OCI-LY1 (cell line): Measurements from ENCODE around the gene STAG3.
"Not testable (repeated sequence)": the region's sequence is repeated elsewhere in the genome, so short reads cannot be mapped to it uniquely, and the experiment has no call there.

Experiments
- H2AFZ ChIP-seq: fragments of 200-600 bp; sonication (generic), shearing (Covaris generic); 2 replicates; pipeline ENCODE4 v1.6.0; 2014; ENCODE audit warnings: antibody characterized with exemption, mild to moderate bottlenecking, low read length
- H3F3A ChIP-seq: fragments of 200-600 bp; sonication (generic), shearing (Covaris generic); 2 replicates; pipeline ENCODE4 v1.6.0; 2014; ENCODE audit warnings: mild to moderate bottlenecking, antibody characterized with exemption, low read length, moderate library complexity; ENCODE audit not compliant: insufficient read depth
- H3K27ac ChIP-seq: fragments of 200-600 bp; sonication (generic); 2 replicates; pipeline ENCODE4 v1.5.1; 2014; ENCODE audit warnings: low read length, mixed run types, mild to moderate bottlenecking, low read depth; ENCODE audit not compliant: poor library complexity, severe bottlenecking
- H3K27me3 ChIP-seq: fragments of 200-600 bp; sonication (generic); 2 replicates; pipeline ENCODE4 v1.6.0; 2014; ENCODE audit warnings: antibody characterized with exemption, mild to moderate bottlenecking, low read length, moderate library complexity; ENCODE audit not compliant: insufficient read depth
- H3K36me3 ChIP-seq: fragments of 200-600 bp; sonication (generic); 2 replicates; pipeline ENCODE4 v1.6.1; 2014; ENCODE audit warnings: mild to moderate bottlenecking, antibody characterized with exemption, low read length, moderate library complexity, mixed read lengths; ENCODE audit not compliant: insufficient read depth
- H3K4me1 ChIP-seq: fragments of 200-600 bp; sonication (generic); 2 replicates; pipeline ENCODE4 v1.5.1; 2014; ENCODE audit warnings: mild to moderate bottlenecking, low read length, moderate library complexity; ENCODE audit not compliant: insufficient read depth, severe bottlenecking
- H3K4me2 ChIP-seq: fragments of 200-600 bp; sonication (generic), shearing (Covaris generic); 2 replicates; pipeline ENCODE4 v1.6.1; 2014; ENCODE audit warnings: low read length
- H3K4me3 ChIP-seq: fragments of 200-600 bp; sonication (generic); 2 replicates; pipeline ENCODE4 v1.5.1; 2014; ENCODE audit warnings: low read length, low read depth, mild to moderate bottlenecking, mixed read lengths; ENCODE audit not compliant: poor library complexity, severe bottlenecking
- H3K79me2 ChIP-seq: fragments of 200-600 bp; shearing (Covaris generic); 2 replicates; pipeline ENCODE4 v1.6.1; 2016; ENCODE audit warnings: mixed run types, low read length, mixed read lengths; ENCODE audit not compliant: insufficient read depth
- H3K9ac ChIP-seq: fragments of 200-600 bp; sonication (generic), shearing (Covaris generic); 2 replicates; pipeline ENCODE4 v1.6.1; 2014; ENCODE audit warnings: mild to moderate bottlenecking, low read length, mixed read lengths
- H3K9me2 ChIP-seq: fragments of 200-600 bp; sonication (generic), shearing (Covaris generic); 2 replicates; pipeline ENCODE4 v1.6.1; 2014; ENCODE audit warnings: low read depth, mild to moderate bottlenecking, low read length, mixed read lengths
- H3K9me3 ChIP-seq: fragments of 200-600 bp; shearing (Covaris generic); 2 replicates; pipeline ENCODE4 v1.6.1; 2014; ENCODE audit warnings: low read length, mixed read lengths
- H4K20me1 ChIP-seq: fragments of 200-600 bp; sonication (generic), shearing (Covaris generic); 2 replicates; pipeline ENCODE4 v1.6.0; 2016; ENCODE audit warnings: mild to moderate bottlenecking, low read length; ENCODE audit not compliant: insufficient read depth
- EZH2 ChIP-seq: fragments of 200-600 bp; sonication (generic), shearing (Covaris generic); IDR thresholded peaks from 2 replicates; pipeline ENCODE4 v1.8.0; 2017; ENCODE audit warnings: borderline replicate concordance, mixed run types, mild to moderate bottlenecking, antibody characterized with exemption, low read length, moderate library complexity, mixed read lengths
- TF ChIP-seq, protein P1 (sequence below): fragments of 200-600 bp; sonication (generic), shearing (Covaris generic); IDR thresholded peaks from 2 replicates; pipeline ENCODE4 v1.5.1; 2017; ENCODE audit warnings: mild to moderate bottlenecking, antibody characterized with exemption, low read length, moderate library complexity, mixed read lengths

STAG3 gene

DNA sequence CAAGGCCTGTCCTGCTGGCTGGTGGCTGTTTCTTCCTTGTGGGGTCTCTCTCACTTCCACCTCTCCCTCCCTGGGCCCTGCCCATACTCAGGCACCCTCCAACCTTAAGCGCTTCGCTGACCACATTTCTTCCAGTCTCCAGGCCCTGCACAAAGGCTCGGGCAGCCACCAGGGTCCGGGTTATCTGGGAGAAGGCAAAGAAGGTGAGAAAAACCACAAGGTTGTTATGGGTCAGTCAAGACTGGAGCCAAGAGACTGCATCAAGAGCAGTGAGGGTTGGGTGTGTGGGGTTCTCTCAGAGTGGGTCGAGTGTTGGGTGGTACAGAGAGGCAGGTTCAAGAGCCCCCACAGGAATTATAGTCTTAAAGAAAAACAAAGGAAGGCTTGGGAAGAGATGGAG lies 3.1 kb upstream of the STAG3 start:
- no peaks in the 10 kb centered on the region; the same call in 1 of the 2 replicates for H3F3A ChIP-seq
- H3K4me2 ChIP-seq: no peak overlapping the region
- peaks cover 14% of the 10 kb centered on the region for H3K27me3 ChIP-seq
- no peaks in the 10 kb centered on the region for H3K79me2 ChIP-seq
- H3K4me1 ChIP-seq: peaks cover 25% of the 10 kb centered on the region
- H3K9ac ChIP-seq: no peak overlapping the region
- H3K27ac ChIP-seq: no peak overlapping the region
- no peak overlapping the region for H2AFZ ChIP-seq
- H3K9me3 ChIP-seq: no peaks in the 10 kb centered on the region
- H4K20me1 ChIP-seq: no peaks in the 10 kb centered on the region
- H3K4me3 ChIP-seq: no peak overlapping the region
- no peaks in the 10 kb centered on the region; the same call in 1 of the 2 replicates for H3K36me3 ChIP-seq
- H3K9me2 ChIP-seq: no peaks in the 10 kb centered on the region
- no peak for TF ChIP-seq EZH2
- TF ChIP-seq, protein P1, sequence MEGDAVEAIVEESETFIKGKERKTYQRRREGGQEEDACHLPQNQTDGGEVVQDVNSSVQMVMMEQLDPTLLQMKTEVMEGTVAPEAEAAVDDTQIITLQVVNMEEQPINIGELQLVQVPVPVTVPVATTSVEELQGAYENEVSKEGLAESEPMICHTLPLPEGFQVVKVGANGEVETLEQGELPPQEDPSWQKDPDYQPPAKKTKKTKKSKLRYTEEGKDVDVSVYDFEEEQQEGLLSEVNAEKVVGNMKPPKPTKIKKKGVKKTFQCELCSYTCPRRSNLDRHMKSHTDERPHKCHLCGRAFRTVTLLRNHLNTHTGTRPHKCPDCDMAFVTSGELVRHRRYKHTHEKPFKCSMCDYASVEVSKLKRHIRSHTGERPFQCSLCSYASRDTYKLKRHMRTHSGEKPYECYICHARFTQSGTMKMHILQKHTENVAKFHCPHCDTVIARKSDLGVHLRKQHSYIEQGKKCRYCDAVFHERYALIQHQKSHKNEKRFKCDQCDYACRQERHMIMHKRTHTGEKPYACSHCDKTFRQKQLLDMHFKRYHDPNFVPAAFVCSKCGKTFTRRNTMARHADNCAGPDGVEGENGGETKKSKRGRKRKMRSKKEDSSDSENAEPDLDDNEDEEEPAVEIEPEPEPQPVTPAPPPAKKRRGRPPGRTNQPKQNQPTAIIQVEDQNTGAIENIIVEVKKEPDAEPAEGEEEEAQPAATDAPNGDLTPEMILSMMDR: no peak

DNA sequence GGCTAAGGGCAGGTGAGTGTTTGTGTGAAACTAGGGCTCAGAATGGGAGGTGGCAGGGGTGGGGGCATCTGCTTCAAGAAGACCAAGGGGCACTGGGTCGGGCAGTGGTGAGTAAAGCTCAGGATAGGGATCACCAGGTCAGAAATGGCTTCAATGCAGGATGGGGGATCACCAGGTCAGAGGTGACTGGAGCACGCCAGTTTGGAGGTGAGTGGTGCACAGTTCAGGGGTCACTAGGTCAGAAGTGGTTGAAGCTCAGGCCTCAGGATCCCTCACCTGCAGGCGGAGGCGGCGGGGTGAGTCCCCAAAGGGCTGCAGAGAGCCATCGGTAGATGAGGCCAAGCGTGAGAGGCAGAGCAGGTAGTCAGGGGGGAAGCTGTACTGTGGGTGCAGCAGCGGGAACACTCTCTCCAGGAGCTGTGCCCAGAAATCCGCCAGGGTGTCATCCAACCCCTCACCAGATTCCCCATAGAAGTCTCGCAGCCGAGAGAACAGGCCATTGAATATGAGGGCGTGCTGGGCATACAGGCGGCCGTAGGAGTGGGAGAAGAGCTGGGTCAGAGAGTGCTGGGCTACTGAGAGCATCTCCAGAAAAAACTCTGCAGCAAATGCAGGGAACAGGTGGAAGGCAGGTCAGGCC lies 2.3 kb upstream of the STAG3 start:
- Histone ChIP-seq H3K27me3 (peaks cover 7% of the 10 kb centered on the region), H3K4me1 (peaks cover 30% of the 10 kb centered on the region)

DNA sequence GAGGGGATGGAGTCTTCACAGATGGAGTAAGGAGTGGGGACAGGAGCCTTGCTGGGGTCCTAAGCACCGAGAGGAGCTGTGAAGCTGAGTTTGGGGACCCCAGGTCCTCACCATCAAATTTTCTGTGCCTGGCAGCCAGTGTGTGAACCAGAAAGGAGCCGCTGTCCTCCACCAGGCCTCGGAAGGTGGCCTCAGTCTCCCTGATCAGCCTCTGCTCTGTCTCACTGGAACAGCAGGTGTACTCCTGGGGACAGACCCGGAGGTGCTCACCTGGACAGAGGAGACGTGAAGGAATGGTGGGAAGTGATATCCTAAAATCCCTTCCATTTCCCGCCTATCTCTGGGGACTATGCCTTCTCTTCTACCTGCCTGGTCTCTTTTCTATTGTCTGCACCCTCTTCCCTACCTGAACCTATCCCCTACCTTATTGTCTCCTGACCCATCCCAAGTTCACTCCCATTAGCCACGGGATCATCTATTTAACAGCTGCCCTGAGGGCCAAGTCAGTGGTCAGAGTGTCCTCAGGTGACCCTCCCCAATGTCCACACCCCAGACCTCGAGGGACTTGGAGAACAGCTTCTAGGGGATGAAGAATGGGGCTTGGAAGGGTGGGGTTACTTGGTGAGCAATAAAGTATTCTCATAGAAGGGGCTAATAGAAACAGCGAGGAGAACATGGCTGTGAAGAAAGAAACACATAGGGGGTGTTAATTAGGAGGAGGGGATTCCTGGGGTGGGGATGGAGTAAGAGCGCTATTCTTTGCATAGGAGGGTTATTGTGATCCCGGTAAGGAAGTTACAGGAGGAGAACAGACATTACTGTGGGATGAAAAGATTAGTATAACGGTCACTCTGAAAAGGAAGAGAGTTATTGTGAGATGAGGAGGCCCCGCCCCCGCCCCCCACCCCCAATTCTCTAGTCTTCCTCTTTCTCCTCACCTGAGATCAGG lies 1.3 kb upstream of the STAG3 start:
- H3K9ac ChIP-seq: peak overlapping the region; percentile 67
- H3K4me3 ChIP-seq: peak overlapping the region; percentile 74
- H4K20me1 ChIP-seq: no peaks in the 10 kb centered on the region
- H3K9me3 ChIP-seq: no peaks in the 10 kb centered on the region
- no peaks in the 10 kb centered on the region for H3K79me2 ChIP-seq
- no peaks in the 10 kb centered on the region for H3K9me2 ChIP-seq
- no peak for TF ChIP-seq EZH2
- TF ChIP-seq, protein P1: no peak
- H3K27ac ChIP-seq: no peak overlapping the region
- H2AFZ ChIP-seq: no peak overlapping the region
- H3K36me3 ChIP-seq: no peaks in the 10 kb centered on the region; the same call in 1 of the 2 replicates
- H3K4me1 ChIP-seq: peaks cover 33% of the 10 kb centered on the region
- H3K4me2 ChIP-seq: peak overlapping the region; percentile 81
- no peaks in the 10 kb centered on the region; the same call in 1 of the 2 replicates for H3F3A ChIP-seq
- no peaks in the 10 kb centered on the region for H3K27me3 ChIP-seq

More for the DNA sequence above, 2.3 kb upstream of the STAG3 start:
- Histone ChIP-seq H3K9me3 (no peaks in the 10 kb centered on the region), H3K9me2 (no peaks in the 10 kb centered on the region), H3F3A (no peaks in the 10 kb centered on the region; the same call in 1 of the 2 replicates), H3K27ac (no peak overlapping the region), H4K20me1 (no peaks in the 10 kb centered on the region), H3K79me2 (no peaks in the 10 kb centered on the region), H3K4me3 (no peak overlapping the region), H3K9ac (no peak overlapping the region), H3K4me2 (no peak overlapping the region), H2AFZ (no peak overlapping the region), H3K36me3 (no peaks in the 10 kb centered on the region; the same call in 1 of the 2 replicates)
- TF ChIP-seq, protein P1: no peak
- TF ChIP-seq EZH2: no peak

DNA sequence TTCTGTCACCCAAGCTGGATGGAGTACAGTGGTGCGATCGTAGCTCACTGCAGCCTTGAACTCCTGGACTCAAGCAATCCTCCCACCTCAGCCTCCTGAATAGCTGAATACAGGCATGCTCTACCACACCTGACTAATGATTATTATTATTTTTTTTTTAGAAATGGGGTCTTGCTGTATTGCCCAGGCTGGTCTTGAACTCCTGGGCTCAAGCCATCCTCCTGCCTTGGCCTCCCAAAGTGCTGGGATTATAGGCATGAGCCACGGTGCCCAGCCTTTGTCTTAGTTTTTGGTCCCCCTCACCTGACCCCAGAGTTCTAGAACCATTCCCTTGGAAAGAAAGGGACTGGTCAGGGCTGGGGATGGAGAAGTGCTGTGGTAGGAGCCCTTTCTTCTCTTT lies 2.4 kb downstream of the STAG3 start:
- H3K9me3 ChIP-seq, H3K9ac ChIP-seq, H2AFZ ChIP-seq, H4K20me1 ChIP-seq, H3K36me3 ChIP-seq, H3K9me2 ChIP-seq, H3F3A ChIP-seq, H3K27me3 ChIP-seq, H3K79me2 ChIP-seq, H3K4me3 ChIP-seq: not testable (repeated sequence)
- Histone ChIP-seq H3K27ac (peak overlapping the region; percentile 59), H3K4me2 (peak overlapping the region; percentile 5; the same call in 1 of the 2 replicates), H3K4me1 (peaks cover 50% of the 10 kb centered on the region)

DNA sequence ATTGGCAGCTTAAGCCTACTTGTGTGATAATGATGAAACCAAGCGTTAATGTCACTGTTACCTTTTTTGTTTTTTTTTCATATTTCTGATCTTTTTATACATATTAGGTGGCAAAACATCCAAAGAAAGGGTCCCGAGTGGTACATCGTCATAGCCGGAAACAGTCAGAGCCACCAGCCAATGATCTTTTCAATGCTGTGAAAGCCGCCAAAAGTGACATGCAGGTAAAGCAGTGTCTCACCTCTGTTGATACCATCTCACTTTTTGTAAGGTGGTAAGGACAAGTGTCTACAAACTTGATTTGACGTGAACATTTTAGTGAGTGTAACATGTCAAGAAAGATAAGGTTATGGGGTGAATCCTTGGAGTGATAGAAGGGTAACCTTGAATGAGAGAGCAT lies 4.9 kb downstream of the STAG3 start:
- not testable (repeated sequence) for H3K9me3 ChIP-seq, H3K36me3 ChIP-seq, H3K9ac ChIP-seq, H3K79me2 ChIP-seq, H3K27me3 ChIP-seq, H3K9me2 ChIP-seq, H3F3A ChIP-seq, H4K20me1 ChIP-seq, H3K4me3 ChIP-seq
- Histone ChIP-seq H3K27ac (peak overlapping the region; percentile 59), H2AFZ (0 out of 2 replicates have a peak overlapping the region, but pooled peaks have one; percentile 23), H3K4me1 (peaks cover 39% of the 10 kb centered on the region), H3K4me2 (peak overlapping the region; percentile 58)
